Measurements from ENCODE around the gene WDR1. TPM values are rescaled to one million over a fixed set of nuclear protein-coding genes. Genes with fewer than 3 reads are reported as not detected.
A peak's percentile ranks its signal among the peaks of the same experiment; 100 is the strongest.

The WDR1 gene
- total RNA-seq, 4 donors from 2014 or later: 361 to 536 (median 485) TPM

- peaks cover 0 to 2% (median 0%) of the 10 kb centered on the region in 4 donors for H3K36me3 ChIP-seq
- peaks cover 38 to 39% (median 39%) of the 10 kb centered on the region in 4 donors for H3K4me1 ChIP-seq
- no peaks in the 10 kb centered on the region for H3K27me3 ChIP-seq
- 72% methylated on average over 7 of the region's 10 CpGs for WGBS
- no peak overlapping the region for H3K4me3 ChIP-seq
- intact Hi-C loops (cut with DNase I): no loop called here
- H3K27ac ChIP-seq (replicated peaks in 1 of 4): peak overlapping the region; percentile 56 to 69 (median 64)
- TF ChIP-seq POLR2AphosphoS5 (IDR thresholded peaks at IDR 0.05) (no peak), CTCF (IDR thresholded peaks at IDR 0.05) (no peak), POLR2A (IDR thresholded peaks at IDR 0.05; ENCODE audit: low read depth) (no peak), EP300 (IDR thresholded peaks at IDR 0.05) (no peak)
- H3K9me3 ChIP-seq: no peaks in the 10 kb centered on the region
- DNase-seq (ENCODE audit: extremely low spot score): no peak
These were observed 82.5 kb downstream of the WDR1 start for GRCh38 chr4:10034136-10034535.

- H3K9me3 ChIP-seq: no peaks in the 10 kb centered on the region
- no peaks in the 10 kb centered on the region for H3K27me3 ChIP-seq
- peaks cover 38 to 42% (median 39%) of the 10 kb centered on the region in 4 donors for H3K4me1 ChIP-seq
- no peak for DNase-seq (ENCODE audit: extremely low spot score)
- TF ChIP-seq EP300 (IDR thresholded peaks at IDR 0.05) (peak; percentile 48), POLR2A (IDR thresholded peaks at IDR 0.05; ENCODE audit: low read depth) (no peak)
- WGBS: 44% methylated on average over 14 of the region's 18 CpGs
- intact Hi-C loops (cut with DNase I): no loop called here
- H3K27ac ChIP-seq (replicated peaks in 1 of 4): peak overlapping the region; percentile 56 to 69 (median 64)
- H3K36me3 ChIP-seq: no peaks in the 10 kb centered on the region
- no peak overlapping the region for H3K4me3 ChIP-seq
These were observed 83.3 kb downstream of the WDR1 start for GRCh38 chr4:10033191-10033881.

GRCh38 chr4:10032625-10033024, 84.0 kb downstream of the WDR1 start:
- Histone ChIP-seq H3K27me3 (no peaks in the 10 kb centered on the region), H3K9me3 (no peaks in the 10 kb centered on the region), H3K36me3 (no peaks in the 10 kb centered on the region), H3K4me3 (no peak overlapping the region), H3K4me1 (peaks cover 38 to 43% (median 39%) of the 10 kb centered on the region in 4 donors), H3K27ac (replicated peaks in 1 of 4) (peak overlapping the region; percentile 56 to 69 (median 64))
- TF ChIP-seq CTCF (IDR thresholded peaks at IDR 0.05) (no peak), POLR2AphosphoS5 (IDR thresholded peaks at IDR 0.05) (peak; percentile 27 to 45)
- WGBS: 29% methylated on average over 6 of the region's 6 CpGs
- intact Hi-C loops (cut with DNase I): no loop called here
- no peak for DNase-seq (ENCODE audit: extremely low spot score)

GRCh38 chr4:10031668-10032590, 84.7 kb downstream of the WDR1 start:
- no peaks in the 10 kb centered on the region for H3K27me3 ChIP-seq
- H3K4me3 ChIP-seq: no peak overlapping the region
- DNase-seq (ENCODE audit: extremely low spot score): no peak
- WGBS: 79% methylated on average over 9 of the region's 10 CpGs
- TF ChIP-seq EP300 (IDR thresholded peaks at IDR 0.05) (no peak), POLR2AphosphoS5 (IDR thresholded peaks at IDR 0.05) (no peak), POLR2A (IDR thresholded peaks at IDR 0.05; ENCODE audit: low read depth) (no peak), CTCF (IDR thresholded peaks at IDR 0.05) (no peak)
- H3K4me1 ChIP-seq: peaks cover 38 to 43% (median 39%) of the 10 kb centered on the region in 4 donors
- H3K27ac ChIP-seq (replicated peaks in 1 of 4): peak overlapping the region; percentile 43 to 69 (median 64)
- intact Hi-C loops (cut with DNase I): no loop called here
- no peaks in the 10 kb centered on the region for H3K36me3 ChIP-seq
- H3K9me3 ChIP-seq: no peaks in the 10 kb centered on the region
